ENCODE results near the gene SNRNP70. TPM values are rescaled to one million over a fixed set of nuclear protein-coding genes. Genes with fewer than 3 reads are reported as not detected.

The SNRNP70 gene
- total and polyA plus RNA-seq, 2 donors (not counting 3 experiments of a cell fraction or from before 2014, with no cell fraction given), result 215 to 300 TPM

- FAIRE-seq, result no peak
- H3K4me1 ChIP-seq (ENCODE audit: control insufficient read depth, extremely low read depth, insufficient read depth, low read length), result no peaks in the 10 kb centered on the region
- no peak overlapping the region for H3K4me3 ChIP-seq (replicated peaks in 1 of 3; ENCODE audit: insufficient read depth in 1 of 3, low read depth in 1 of 3, low read length in 3 of 3)
- no peak overlapping the region for H2AFZ ChIP-seq (ENCODE audit: low read depth, low read length)
- no peaks in the 10 kb centered on the region for H3K9me3 ChIP-seq (replicated peaks; ENCODE audit: control insufficient read depth, insufficient read depth, low read length)
- dilution Hi-C loops (cut with MboI; ENCODE audit: extremely low pct_ligation_motif_present, low sequenced_read_pairs) (no loop called here), intact Hi-C loops (cut with micrococcal nuclease) (no loop called here)
- DNase-seq (ENCODE audit: low read depth, low spot score), result no peak
- no peaks in the 10 kb centered on the region for H3K79me2 ChIP-seq (ENCODE audit: control insufficient read depth, insufficient read depth, low read length)
- no peaks in the 10 kb centered on the region for H3K27me3 ChIP-seq (ENCODE audit: control insufficient read depth in 2 of 2, insufficient read depth in 2 of 2, low read length in 2 of 2)
- TF ChIP-seq JUN (IDR thresholded peaks at IDR 0.05; ENCODE audit: borderline replicate concordance, insufficient read depth, insufficient read length, low read depth), result no peak
- TF ChIP-seq FOS (IDR thresholded peaks at IDR 0.05; ENCODE audit: borderline replicate concordance, insufficient read depth, low read length), result no peak
- no peak for TF ChIP-seq EZH2 (IDR thresholded peaks at IDR 0.05; ENCODE audit: borderline replicate concordance, low read depth, low read length, severe bottlenecking)
- no peak for TF ChIP-seq GATA2 (IDR thresholded peaks at IDR 0.05; ENCODE audit: insufficient read depth, insufficient read length, low read depth, low read length)
- TF ChIP-seq, protein P1, sequence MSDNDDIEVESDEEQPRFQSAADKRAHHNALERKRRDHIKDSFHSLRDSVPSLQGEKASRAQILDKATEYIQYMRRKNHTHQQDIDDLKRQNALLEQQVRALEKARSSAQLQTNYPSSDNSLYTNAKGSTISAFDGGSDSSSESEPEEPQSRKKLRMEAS (IDR thresholded peaks at IDR 0.05; ENCODE audit: insufficient read depth, insufficient read length), result no peak
- no peak for TF ChIP-seq POLR2AphosphoS5 (IDR thresholded peaks at IDR 0.05; ENCODE audit: insufficient read depth, low read depth, low read length)
- no peak for TF ChIP-seq CTCF (IDR thresholded peaks at IDR 0.05; ENCODE audit: extremely low read depth in 1 of 2, insufficient read depth in 1 of 2, low read depth in 1 of 2, low read length in 2 of 2)
- no peak for TF ChIP-seq MYC (IDR thresholded peaks at IDR 0.05; ENCODE audit: low read depth, low read length)
- TF ChIP-seq POLR2A (IDR thresholded peaks at IDR 0.05; ENCODE audit: low read depth, low read length), result no peak
- H4K20me1 ChIP-seq (replicated peaks; ENCODE audit: control insufficient read depth, extremely low read depth, insufficient read depth, low read length), result no peaks in the 10 kb centered on the region
- no peak overlapping the region for H3K9ac ChIP-seq (replicated peaks; ENCODE audit: extremely low read depth, insufficient read depth, low read length)
- POLR2A ChIA-PET, result no interaction called here
- BruUV-seq (replicated peaks), result no TSS peak
- H3K4me2 ChIP-seq (ENCODE audit: insufficient read depth, low read length), result no peak overlapping the region
- H3K36me3 ChIP-seq (ENCODE audit: control insufficient read depth in 2 of 2, extremely low read depth in 1 of 2, insufficient read depth in 2 of 2, low read length in 2 of 2), result peaks cover 19 to 53% of the 10 kb centered on the region in 2 experiments
- CTCF ChIA-PET, result interaction anchor here (2.5 kb wide), 1 partner anchor 10 kb away, joined by 15 read pairs; no protein-coding TSS in a partner anchor
- no peak overlapping the region for H3K27ac ChIP-seq (ENCODE audit: insufficient read depth, low read depth, low read length)
- no peaks in the 10 kb centered on the region for H3K9me1 ChIP-seq (replicated peaks; ENCODE audit: control insufficient read depth, extremely low read depth, insufficient read depth, low read length)
Observed at GRCh38 chr19:49107625-49108459, 22.6 kb downstream of the SNRNP70 start.
